GM21381 (cell line): ENCODE measurements around the gene SPTB.

Experiments used
- ATAC-seq: cut with Tn5 transposase; IDR thresholded peaks from one replicate; pipeline ENCODE4 v1.9.1; 2021; ENCODE audit warnings: mild to moderate bottlenecking, moderate library complexity; ENCODE audit not compliant: unreplicated experiment

Gene SPTB

GRCh38 chr14:64855721-64856528 lies 23.8 kb downstream of the SPTB start:
- no peak for ATAC-seq

GRCh38 chr14:64850369-64851137 lies 29.2 kb downstream of the SPTB start:
- no peak for ATAC-seq

- ATAC-seq = no peak
Measured at GRCh38 chr14:64849940-64850339, 29.8 kb downstream of the SPTB start.

- no peak for ATAC-seq
Measured at GRCh38 chr14:64848239-64848638, 31.5 kb downstream of the SPTB start.

GRCh38 chr14:64846319-64846718 lies 33.4 kb downstream of the SPTB start:
- ATAC-seq = no peak

GRCh38 chr14:64845878-64846277 lies 33.8 kb downstream of the SPTB start:
- no peak for ATAC-seq

GRCh38 chr14:64844969-64845536 lies 34.7 kb downstream of the SPTB start:
- no peak for ATAC-seq

GRCh38 chr14:64844272-64844671 lies 35.4 kb downstream of the SPTB start:
- no peak for ATAC-seq

GRCh38 chr14:64843548-64843947 lies 36.2 kb downstream of the SPTB start:
- ATAC-seq = no peak

- ATAC-seq = no peak
Measured at GRCh38 chr14:64841772-64842750, 37.6 kb downstream of the SPTB start.

GRCh38 chr14:64841121-64841651 lies 38.5 kb downstream of the SPTB start:
- no peak for ATAC-seq

- ATAC-seq = no peak
Measured at GRCh38 chr14:64838656-64839055, 41.1 kb downstream of the SPTB start.

- ATAC-seq = no peak
Measured at GRCh38 chr14:64835431-64835830, 44.3 kb downstream of the SPTB start.

GRCh38 chr14:64834965-64835364 lies 44.7 kb downstream of the SPTB start:
- no peak for ATAC-seq

- ATAC-seq = no peak
Measured at GRCh38 chr14:64831419-64831818, 48.3 kb downstream of the SPTB start.

- no peak for ATAC-seq
Measured at GRCh38 chr14:64830961-64831360, 48.7 kb downstream of the SPTB start.

- no peak for ATAC-seq
Measured at GRCh38 chr14:64828071-64828470, 51.6 kb downstream of the SPTB start.

- no peak for ATAC-seq
Measured at GRCh38 chr14:64826845-64827244, 52.9 kb downstream of the SPTB start.

- ATAC-seq = no peak
Measured at GRCh38 chr14:64826333-64826732, 53.4 kb downstream of the SPTB start.

GRCh38 chr14:64825509-64825908 lies 54.2 kb downstream of the SPTB start:
- ATAC-seq = no peak
